ENCODE results near the gene CAMK4. TPM values are rescaled to one million over a fixed set of nuclear protein-coding genes. Genes with fewer than 3 reads are reported as not detected.

The CAMK4 gene
- total and polyA plus RNA-seq, 2 donors (not counting 3 experiments of a cell fraction or from before 2014, with no cell fraction given) = 2.2 to 5.4 TPM

GRCh38 chr5:111271885-111272284, 47.7 kb downstream of the CAMK4 start:
- no peak overlapping the region for H3K27ac ChIP-seq (ENCODE audit: insufficient read depth, low read depth, low read length)
- no peak overlapping the region for H3K4me3 ChIP-seq (replicated peaks in 1 of 3; ENCODE audit: insufficient read depth in 1 of 3, low read depth in 1 of 3, low read length in 3 of 3)
- no TSS peak for BruUV-seq (replicated peaks)
- H3K9me1 ChIP-seq (replicated peaks; ENCODE audit: control insufficient read depth, extremely low read depth, insufficient read depth, low read length) = no peaks in the 10 kb centered on the region
- no peak overlapping the region for H3K9ac ChIP-seq (replicated peaks; ENCODE audit: extremely low read depth, insufficient read depth, low read length)
- H4K20me1 ChIP-seq (replicated peaks; ENCODE audit: control insufficient read depth, extremely low read depth, insufficient read depth, low read length) = no peaks in the 10 kb centered on the region
- no peak overlapping the region for H2AFZ ChIP-seq (ENCODE audit: low read depth, low read length)
- no peaks in the 10 kb centered on the region for H3K9me3 ChIP-seq (replicated peaks; ENCODE audit: control insufficient read depth, insufficient read depth, low read length)
- H3K4me1 ChIP-seq (ENCODE audit: control insufficient read depth, extremely low read depth, insufficient read depth, low read length) = no peaks in the 10 kb centered on the region
- no peaks in the 10 kb centered on the region for H3K79me2 ChIP-seq (ENCODE audit: control insufficient read depth, insufficient read depth, low read length)
- dilution Hi-C loops (cut with MboI; ENCODE audit: extremely low pct_ligation_motif_present, low sequenced_read_pairs) = no loop called here
- intact Hi-C loops (cut with micrococcal nuclease) = no loop called here
- ChIA-PET CTCF (interaction anchor here (1.6 kb wide), 1 partner anchor 11 kb away, joined by 3 read pairs; no protein-coding TSS in a partner anchor), POLR2A (no interaction called here)
- no peak for TF ChIP-seq POLR2AphosphoS5 (IDR thresholded peaks at IDR 0.05; ENCODE audit: insufficient read depth, low read depth, low read length)
- TF ChIP-seq EZH2 (IDR thresholded peaks at IDR 0.05; ENCODE audit: borderline replicate concordance, low read depth, low read length, severe bottlenecking) = no peak
- no peak for TF ChIP-seq FOS (IDR thresholded peaks at IDR 0.05; ENCODE audit: borderline replicate concordance, insufficient read depth, low read length)
- TF ChIP-seq POLR2A (IDR thresholded peaks at IDR 0.05; ENCODE audit: low read depth, low read length) = no peak
- TF ChIP-seq MYC (IDR thresholded peaks at IDR 0.05; ENCODE audit: low read depth, low read length) = no peak
- no peak for TF ChIP-seq JUN (IDR thresholded peaks at IDR 0.05; ENCODE audit: borderline replicate concordance, insufficient read depth, insufficient read length, low read depth)
- TF ChIP-seq GATA2 (IDR thresholded peaks at IDR 0.05; ENCODE audit: insufficient read depth, insufficient read length, low read depth, low read length) = no peak
- TF ChIP-seq, protein P1, sequence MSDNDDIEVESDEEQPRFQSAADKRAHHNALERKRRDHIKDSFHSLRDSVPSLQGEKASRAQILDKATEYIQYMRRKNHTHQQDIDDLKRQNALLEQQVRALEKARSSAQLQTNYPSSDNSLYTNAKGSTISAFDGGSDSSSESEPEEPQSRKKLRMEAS (IDR thresholded peaks at IDR 0.05; ENCODE audit: insufficient read depth, insufficient read length) = no peak
- TF ChIP-seq, protein P2, sequence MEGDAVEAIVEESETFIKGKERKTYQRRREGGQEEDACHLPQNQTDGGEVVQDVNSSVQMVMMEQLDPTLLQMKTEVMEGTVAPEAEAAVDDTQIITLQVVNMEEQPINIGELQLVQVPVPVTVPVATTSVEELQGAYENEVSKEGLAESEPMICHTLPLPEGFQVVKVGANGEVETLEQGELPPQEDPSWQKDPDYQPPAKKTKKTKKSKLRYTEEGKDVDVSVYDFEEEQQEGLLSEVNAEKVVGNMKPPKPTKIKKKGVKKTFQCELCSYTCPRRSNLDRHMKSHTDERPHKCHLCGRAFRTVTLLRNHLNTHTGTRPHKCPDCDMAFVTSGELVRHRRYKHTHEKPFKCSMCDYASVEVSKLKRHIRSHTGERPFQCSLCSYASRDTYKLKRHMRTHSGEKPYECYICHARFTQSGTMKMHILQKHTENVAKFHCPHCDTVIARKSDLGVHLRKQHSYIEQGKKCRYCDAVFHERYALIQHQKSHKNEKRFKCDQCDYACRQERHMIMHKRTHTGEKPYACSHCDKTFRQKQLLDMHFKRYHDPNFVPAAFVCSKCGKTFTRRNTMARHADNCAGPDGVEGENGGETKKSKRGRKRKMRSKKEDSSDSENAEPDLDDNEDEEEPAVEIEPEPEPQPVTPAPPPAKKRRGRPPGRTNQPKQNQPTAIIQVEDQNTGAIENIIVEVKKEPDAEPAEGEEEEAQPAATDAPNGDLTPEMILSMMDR (IDR thresholded peaks at IDR 0.05; ENCODE audit: extremely low read depth in 1 of 2, insufficient read depth in 1 of 2, low read depth in 1 of 2, low read length in 2 of 2) = no peak
- FAIRE-seq (no peak), DNase-seq (ENCODE audit: low read depth, low spot score) (no peak)
- no peak overlapping the region for H3K4me2 ChIP-seq (ENCODE audit: insufficient read depth, low read length)
- H3K27me3 ChIP-seq (ENCODE audit: control insufficient read depth in 2 of 2, insufficient read depth in 2 of 2, low read length in 2 of 2) = no peaks in the 10 kb centered on the region
- H3K36me3 ChIP-seq (ENCODE audit: control insufficient read depth in 2 of 2, extremely low read depth in 1 of 2, insufficient read depth in 2 of 2, low read length in 2 of 2) = no peaks in the 10 kb centered on the region
